Muscle layer of colon (tissue), 2 donors: ENCODE results near the gene SELENOI.

Experiments
- H3K27ac ChIP-seq: one replicate; pipeline ENCODE4 v1.7.0; 2013; ENCODE audit warnings: low read depth, mild to moderate bottlenecking, low read length, moderate library complexity
- H3K27me3 ChIP-seq, 2 donors: one replicate each; pipeline ENCODE4 v1.7.0; 2013; ENCODE audit warnings: low read length in 2 of 2, mild to moderate bottlenecking in 2 of 2; ENCODE audit not compliant: insufficient read depth in 2 of 2, control insufficient read depth in 1 of 2
- H3K36me3 ChIP-seq: one replicate; pipeline ENCODE4 v1.7.0; 2013; ENCODE audit warnings: mild to moderate bottlenecking, low read length; ENCODE audit not compliant: insufficient read depth
- H3K4me1 ChIP-seq: one replicate; pipeline ENCODE4 v1.7.0; 2013; ENCODE audit warnings: mild to moderate bottlenecking, low read length; ENCODE audit not compliant: insufficient read depth
- H3K4me3 ChIP-seq, 2 donors: one replicate each; pipeline ENCODE4 v1.7.0; 2013; ENCODE audit warnings: low read length in 2 of 2, low read depth in 1 of 2, mild to moderate bottlenecking in 1 of 2, moderate library complexity in 1 of 2
- H3K9ac ChIP-seq: one replicate; pipeline ENCODE4 v1.7.0; 2013; ENCODE audit warnings: low read length
- H3K9me3 ChIP-seq: one replicate; pipeline ENCODE4 v1.7.0; 2013; ENCODE audit warnings: mild to moderate bottlenecking, low read length
- donor health status: abdominal sarcoma.
- donor health status: Adenocarcinoma of cecum.

The SELENOI gene

GRCh38 chr2:26422947-26423629 is 77.1 kb downstream of the SELENOI start:
- no peak overlapping the region for H3K4me3 ChIP-seq
- no peaks in the 10 kb centered on the region for H3K9me3 ChIP-seq
- H3K27me3 ChIP-seq: no peaks in the 10 kb centered on the region
- no peaks in the 10 kb centered on the region for H3K36me3 ChIP-seq
- no peak overlapping the region for H3K27ac ChIP-seq
- H3K4me1 ChIP-seq: no peaks in the 10 kb centered on the region
- no peak overlapping the region for H3K9ac ChIP-seq

- no peaks in the 10 kb centered on the region for H3K9me3 ChIP-seq
Measured at GRCh38 chr2:26423750-26424149, 77.8 kb downstream of the SELENOI start.

GRCh38 chr2:26424221-26424620 is 78.3 kb downstream of the SELENOI start:
- no peaks in the 10 kb centered on the region for H3K27me3 ChIP-seq
- H3K27ac ChIP-seq: no peak overlapping the region
- H3K9me3 ChIP-seq: no peaks in the 10 kb centered on the region
- H3K36me3 ChIP-seq: no peaks in the 10 kb centered on the region
- no peak overlapping the region for H3K9ac ChIP-seq
- H3K4me1 ChIP-seq: no peaks in the 10 kb centered on the region
- no peak overlapping the region for H3K4me3 ChIP-seq

More at GRCh38 chr2:26423750-26424149, 77.8 kb downstream of the SELENOI start:
- Histone ChIP-seq H3K27me3 (no peaks in the 10 kb centered on the region), H3K4me3 (no peak overlapping the region), H3K36me3 (no peaks in the 10 kb centered on the region), H3K4me1 (no peaks in the 10 kb centered on the region), H3K9ac (no peak overlapping the region), H3K27ac (no peak overlapping the region)

DNA sequence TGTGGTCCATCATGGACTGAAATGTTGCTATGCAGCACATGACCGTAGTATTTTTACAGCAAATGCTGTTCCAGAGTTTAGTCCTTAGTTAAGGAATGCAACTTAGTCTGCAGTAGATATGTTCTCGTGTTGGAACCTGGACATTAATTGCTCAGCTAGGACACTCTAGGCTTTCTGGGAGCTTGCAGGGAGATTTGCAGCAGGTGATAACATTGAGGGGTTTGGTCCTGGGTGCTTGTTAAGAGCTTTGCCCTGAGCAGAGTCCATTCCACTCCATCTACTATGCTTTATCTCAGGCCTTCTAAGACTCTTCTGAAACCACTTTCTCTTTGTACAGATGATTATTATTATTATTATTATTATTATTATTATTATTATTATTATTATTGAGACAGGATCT is 82.9 kb downstream of the SELENOI start:
- H3K9ac ChIP-seq: no peak overlapping the region
- H3K9me3 ChIP-seq: no peaks in the 10 kb centered on the region
- no peaks in the 10 kb centered on the region for H3K36me3 ChIP-seq
- no peak overlapping the region for H3K27ac ChIP-seq
- no peak overlapping the region for H3K4me3 ChIP-seq
- no peaks in the 10 kb centered on the region for H3K27me3 ChIP-seq
- H3K4me1 ChIP-seq: no peaks in the 10 kb centered on the region

GRCh38 chr2:26429779-26430578 is 84.0 kb downstream of the SELENOI start:
- no peak overlapping the region for H3K4me3 ChIP-seq
- H3K36me3 ChIP-seq: no peaks in the 10 kb centered on the region
- no peak overlapping the region for H3K27ac ChIP-seq
- no peak overlapping the region for H3K9ac ChIP-seq
- H3K27me3 ChIP-seq: no peaks in the 10 kb centered on the region
- no peaks in the 10 kb centered on the region for H3K4me1 ChIP-seq
- H3K9me3 ChIP-seq: no peaks in the 10 kb centered on the region

DNA sequence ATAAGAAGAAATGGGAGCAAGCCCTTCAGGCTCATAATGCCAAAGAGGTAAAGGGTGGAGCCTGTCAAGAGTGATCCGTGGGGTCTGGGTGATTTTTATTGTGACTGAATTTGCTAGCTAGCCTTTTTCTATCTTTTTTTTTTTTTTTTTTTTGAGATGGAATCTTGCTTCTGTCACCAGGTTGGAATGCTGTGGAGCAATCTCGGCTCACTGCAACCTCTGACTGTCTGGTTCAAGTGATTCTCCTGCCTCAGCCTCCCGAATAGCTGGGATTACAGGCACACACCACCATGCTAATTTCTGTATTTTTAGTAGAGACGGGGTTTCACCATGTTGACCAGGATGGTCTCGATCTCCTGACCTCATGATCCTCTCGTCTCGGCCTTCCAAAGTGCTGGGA is 84.9 kb downstream of the SELENOI start:
- H3K27me3 ChIP-seq: no peaks in the 10 kb centered on the region
- H3K4me3 ChIP-seq: no peak overlapping the region
- H3K4me1 ChIP-seq: no peaks in the 10 kb centered on the region
- H3K27ac ChIP-seq: no peak overlapping the region
- no peaks in the 10 kb centered on the region for H3K9me3 ChIP-seq
- no peak overlapping the region for H3K9ac ChIP-seq
- H3K36me3 ChIP-seq: no peaks in the 10 kb centered on the region

DNA sequence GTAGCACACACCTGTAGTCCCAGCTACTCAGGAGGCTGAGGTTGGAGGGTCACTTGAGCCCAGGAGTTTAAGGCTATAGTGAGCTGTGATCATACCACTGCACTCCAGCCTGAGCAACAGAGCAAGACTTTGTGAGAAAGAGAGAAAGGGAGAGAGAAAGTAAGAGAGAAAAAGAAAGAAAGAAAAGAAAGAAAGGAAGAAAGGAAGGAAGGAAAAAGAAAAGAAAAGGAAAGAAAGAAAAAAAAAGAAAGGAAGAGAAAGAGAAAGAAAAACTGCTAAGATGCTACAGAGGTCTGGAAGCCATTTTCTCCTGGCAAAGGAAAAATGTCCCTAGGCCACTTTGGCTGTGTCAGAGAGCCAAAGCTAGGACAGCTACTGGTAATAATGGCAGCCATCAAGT is 86.4 kb downstream of the SELENOI start:
- H3K9me3 ChIP-seq: no peaks in the 10 kb centered on the region
- no peaks in the 10 kb centered on the region for H3K4me1 ChIP-seq
- no peak overlapping the region for H3K9ac ChIP-seq
- H3K36me3 ChIP-seq: no peaks in the 10 kb centered on the region
- no peak overlapping the region for H3K27ac ChIP-seq
- no peaks in the 10 kb centered on the region for H3K27me3 ChIP-seq
- H3K4me3 ChIP-seq: no peak overlapping the region

- Histone ChIP-seq H3K27ac (no peak overlapping the region), H3K9ac (no peak overlapping the region), H3K27me3 (no peaks in the 10 kb centered on the region), H3K36me3 (no peaks in the 10 kb centered on the region), H3K4me3 (no peak overlapping the region), H3K4me1 (no peaks in the 10 kb centered on the region), H3K9me3 (no peaks in the 10 kb centered on the region)
Measured at GRCh38 chr2:26432859-26433258, 86.9 kb downstream of the SELENOI start.

GRCh38 chr2:26435106-26435505 is 89.2 kb downstream of the SELENOI start:
- Histone ChIP-seq H3K27ac (no peak overlapping the region), H3K27me3 (no peaks in the 10 kb centered on the region), H3K36me3 (no peaks in the 10 kb centered on the region), H3K4me3 (no peak overlapping the region), H3K9me3 (no peaks in the 10 kb centered on the region), H3K9ac (no peak overlapping the region), H3K4me1 (no peaks in the 10 kb centered on the region)

DNA sequence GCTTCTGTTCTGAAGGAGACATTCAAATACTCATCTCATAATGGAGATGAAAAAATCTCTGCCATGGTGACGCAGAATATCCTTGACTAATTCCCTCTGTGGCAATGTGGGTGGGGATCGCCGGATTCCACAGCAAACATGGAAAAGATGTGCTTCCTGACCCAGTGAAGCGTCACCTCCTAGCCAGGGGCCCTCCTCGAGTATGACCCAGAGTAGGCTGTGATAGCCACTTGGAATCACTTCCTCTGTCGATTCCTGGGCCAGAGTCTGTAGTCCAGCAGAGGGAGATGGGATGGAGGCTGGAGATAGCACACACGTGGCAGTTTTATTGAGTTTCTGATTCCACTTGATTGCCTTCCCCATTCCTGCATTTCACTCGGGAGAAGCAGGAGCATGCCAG is 92.6 kb downstream of the SELENOI start:
- Histone ChIP-seq H3K27ac (no peak overlapping the region), H3K9me3 (no peaks in the 10 kb centered on the region), H3K9ac (no peak overlapping the region), H3K4me3 (no peak overlapping the region), H3K4me1 (no peaks in the 10 kb centered on the region), H3K27me3 (no peaks in the 10 kb centered on the region), H3K36me3 (no peaks in the 10 kb centered on the region)

DNA sequence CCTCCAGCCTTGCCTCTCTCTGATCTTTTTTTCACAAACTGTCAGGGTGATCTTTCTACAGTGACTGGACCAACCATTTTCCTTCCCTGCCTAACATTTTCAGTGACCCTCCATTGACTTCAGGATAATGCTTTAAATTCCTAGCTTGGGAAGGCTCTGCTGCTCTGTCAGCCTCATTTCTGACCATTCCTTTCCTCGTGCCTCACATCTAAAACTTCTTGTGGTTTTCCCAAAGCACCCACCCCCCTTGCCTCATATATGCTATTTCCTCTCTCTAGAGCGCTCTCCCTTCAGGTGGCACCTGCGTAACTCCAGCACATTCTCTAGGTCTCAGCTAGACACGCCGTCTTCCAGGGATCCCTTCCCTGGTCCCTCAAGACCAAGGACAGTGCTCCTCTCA is 93.0 kb downstream of the SELENOI start:
- Histone ChIP-seq H3K27ac (no peak overlapping the region), H3K4me1 (no peaks in the 10 kb centered on the region), H3K9me3 (no peaks in the 10 kb centered on the region), H3K27me3 (no peaks in the 10 kb centered on the region), H3K9ac (no peak overlapping the region), H3K4me3 (no peak overlapping the region), H3K36me3 (no peaks in the 10 kb centered on the region)

DNA sequence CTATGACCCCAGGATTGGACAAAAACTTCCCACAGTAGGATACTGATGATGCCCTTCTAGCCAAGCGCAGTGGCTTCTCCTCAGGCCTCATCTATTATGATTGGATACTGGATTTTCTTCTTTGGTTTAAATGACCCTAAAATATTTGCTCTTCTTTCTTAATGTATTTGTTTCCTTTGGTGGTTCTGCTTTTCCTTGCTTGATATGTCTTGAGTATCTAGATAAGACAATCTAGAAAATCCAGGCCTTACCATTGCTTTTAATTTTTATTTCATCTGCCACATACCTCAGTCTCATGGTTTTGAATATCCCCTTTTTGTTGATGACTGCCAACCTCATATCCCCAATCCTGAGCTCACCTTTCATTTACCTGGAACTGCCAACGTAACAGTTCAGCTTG is 96.4 kb downstream of the SELENOI start:
- Histone ChIP-seq H3K9ac (no peak overlapping the region), H3K4me3 (no peak overlapping the region), H3K4me1 (no peaks in the 10 kb centered on the region)

More for the DNA sequence above, 96.4 kb downstream of the SELENOI start:
- Histone ChIP-seq H3K27ac (no peak overlapping the region), H3K9me3 (no peaks in the 10 kb centered on the region), H3K27me3 (no peaks in the 10 kb centered on the region), H3K36me3 (no peaks in the 10 kb centered on the region)
